Activated effector memory CD4-positive, alpha-beta T cell treated with Interleukin-2 at 50 U/mL for 16 hours (primary cell): ENCODE data around the gene CA14.
"Not testable (repeated sequence)": the region's sequence is repeated elsewhere in the genome, so short reads cannot be mapped to it uniquely, and the experiment has no call there.

Source experiments
- DNase-seq: peaks from one replicate; pipeline ENCODE4 v3.0.0-alpha.2; 2020

Gene CA14

GRCh38 chr1:150236614-150237100, 20.9 kb upstream of the CA14 start:
- no peak for DNase-seq

- not testable (repeated sequence) for DNase-seq
Observed at GRCh38 chr1:150237176-150237575, 20.4 kb upstream of the CA14 start.

- no peak for DNase-seq
Observed at GRCh38 chr1:150237746-150238145, 19.8 kb upstream of the CA14 start.

GRCh38 chr1:150243003-150243402, 14.6 kb upstream of the CA14 start:
- no peak for DNase-seq

- no peak for DNase-seq
Observed at GRCh38 chr1:150249936-150250335, 7.6 kb upstream of the CA14 start.

GRCh38 chr1:150256198-150256553, 1.4 kb upstream of the CA14 start:
- no peak for DNase-seq

- no peak for DNase-seq
Observed at GRCh38 chr1:150256554-150257341, 826 bp upstream of the CA14 start.

GRCh38 chr1:150259217-150259616, 1.6 kb downstream of the CA14 start:
- no peak for DNase-seq

- DNase-seq: no peak
Observed at GRCh38 chr1:150259758-150260669, 2.4 kb downstream of the CA14 start.

- DNase-seq: no peak
Observed at GRCh38 chr1:150261367-150261766, 3.8 kb downstream of the CA14 start.

GRCh38 chr1:150262388-150263320, 5.1 kb downstream of the CA14 start:
- no peak for DNase-seq

GRCh38 chr1:150263549-150263948, 6.0 kb downstream of the CA14 start:
- no peak for DNase-seq

GRCh38 chr1:150267896-150268295, 10.3 kb downstream of the CA14 start:
- DNase-seq: no peak

- DNase-seq: peak; percentile 36
Observed at GRCh38 chr1:150268340-150268704, 10.7 kb downstream of the CA14 start.

GRCh38 chr1:150268705-150269403, 11.3 kb downstream of the CA14 start, which contains the start of gene APH1A:
TSS of gene APH1A (minus strand) at chr1:150269016. CDS start at chr1:150268810, 206 bp downstream.
- peak; percentile 89 for DNase-seq

- no peak for DNase-seq
Observed at GRCh38 chr1:150269451-150269850, 11.9 kb downstream of the CA14 start.

GRCh38 chr1:150271291-150271959, 13.9 kb downstream of the CA14 start:
- no peak for DNase-seq

GRCh38 chr1:150273311-150273710, 15.7 kb downstream of the CA14 start:
- no peak for DNase-seq

GRCh38 chr1:150280138-150280707, 22.6 kb downstream of the CA14 start:
- DNase-seq: no peak

- DNase-seq: peak; percentile 28
Observed at GRCh38 chr1:150281221-150281757, 23.7 kb downstream of the CA14 start.
